GM21576 (cell line): ENCODE data around the gene GLRX2.

Source experiments
- ATAC-seq: cut with Tn5 transposase; IDR thresholded peaks from one replicate; pipeline ENCODE4 v1.9.1; 2021; ENCODE audit warnings: mild to moderate bottlenecking, moderate library complexity; ENCODE audit not compliant: unreplicated experiment

The GLRX2 gene

GRCh38 chr1:193113258-193113991 lies 8.2 kb upstream of the GLRX2 start:
- no peak for ATAC-seq

GRCh38 chr1:193111641-193112090 lies 6.5 kb upstream of the GLRX2 start:
- no peak for ATAC-seq

- no peak for ATAC-seq
Observed at GRCh38 chr1:193110864-193111263, 5.7 kb upstream of the GLRX2 start.

GRCh38 chr1:193110246-193110645 lies 5.0 kb upstream of the GLRX2 start:
- no peak for ATAC-seq

GRCh38 chr1:193109619-193110018 lies 4.4 kb upstream of the GLRX2 start:
- no peak for ATAC-seq

- ATAC-seq: no peak
Observed at GRCh38 chr1:193108471-193108870, 3.3 kb upstream of the GLRX2 start.

GRCh38 chr1:193105821-193106177 lies 585 bp upstream of the GLRX2 start:
- ATAC-seq: no peak

- peak; percentile 35 for ATAC-seq
Observed at GRCh38 chr1:193104502-193104906, 710 bp downstream of the GLRX2 start.

- no peak for ATAC-seq
Observed at GRCh38 chr1:193103759-193104501, 1.3 kb downstream of the GLRX2 start.

- ATAC-seq: no peak
Observed at GRCh38 chr1:193102662-193103061, 2.6 kb downstream of the GLRX2 start.

GRCh38 chr1:193094112-193094511 lies 11.1 kb downstream of the GLRX2 start:
- no peak for ATAC-seq

GRCh38 chr1:193090865-193091264 lies 14.3 kb downstream of the GLRX2 start:
- no peak for ATAC-seq

GRCh38 chr1:193087893-193088292 lies 17.3 kb downstream of the GLRX2 start:
- no peak for ATAC-seq

- ATAC-seq: no peak
Observed at GRCh38 chr1:193086342-193086741, 18.9 kb downstream of the GLRX2 start.

- no peak for ATAC-seq
Observed at GRCh38 chr1:193085263-193085662, 20.0 kb downstream of the GLRX2 start.

- peak; percentile 97 for ATAC-seq
Observed at GRCh38 chr1:193083365-193084088, 21.7 kb downstream of the GLRX2 start.

- ATAC-seq: no peak
Observed at GRCh38 chr1:193079187-193079586, 26.0 kb downstream of the GLRX2 start.

- ATAC-seq: no peak
Observed at GRCh38 chr1:193077991-193078390, 27.2 kb downstream of the GLRX2 start.

GRCh38 chr1:193070942-193071341 lies 34.3 kb downstream of the GLRX2 start:
- peak; percentile 55 for ATAC-seq

- peak; percentile 40 for ATAC-seq
Observed at GRCh38 chr1:193070386-193070753, 34.8 kb downstream of the GLRX2 start.

GRCh38 chr1:193069748-193070385 lies 35.3 kb downstream of the GLRX2 start:
- ATAC-seq: no peak
